NCI-H526 treated with DMSO at 0.1 percent for 48 hours (cell line): ENCODE data around the gene ST7L.

ENCODE experiments used
- DNase-seq: peaks from one replicate; lab custom pipeline; 2025; lab: John Stamatoyannopoulos, UW

ST7L gene

GRCh38 chr1:112618114-112618720 is 724 bp downstream of the ST7L start:
- DNase-seq = no peak

GRCh38 chr1:112614460-112615065 is 4.4 kb downstream of the ST7L start:
- DNase-seq = peak; percentile 20

DNA sequence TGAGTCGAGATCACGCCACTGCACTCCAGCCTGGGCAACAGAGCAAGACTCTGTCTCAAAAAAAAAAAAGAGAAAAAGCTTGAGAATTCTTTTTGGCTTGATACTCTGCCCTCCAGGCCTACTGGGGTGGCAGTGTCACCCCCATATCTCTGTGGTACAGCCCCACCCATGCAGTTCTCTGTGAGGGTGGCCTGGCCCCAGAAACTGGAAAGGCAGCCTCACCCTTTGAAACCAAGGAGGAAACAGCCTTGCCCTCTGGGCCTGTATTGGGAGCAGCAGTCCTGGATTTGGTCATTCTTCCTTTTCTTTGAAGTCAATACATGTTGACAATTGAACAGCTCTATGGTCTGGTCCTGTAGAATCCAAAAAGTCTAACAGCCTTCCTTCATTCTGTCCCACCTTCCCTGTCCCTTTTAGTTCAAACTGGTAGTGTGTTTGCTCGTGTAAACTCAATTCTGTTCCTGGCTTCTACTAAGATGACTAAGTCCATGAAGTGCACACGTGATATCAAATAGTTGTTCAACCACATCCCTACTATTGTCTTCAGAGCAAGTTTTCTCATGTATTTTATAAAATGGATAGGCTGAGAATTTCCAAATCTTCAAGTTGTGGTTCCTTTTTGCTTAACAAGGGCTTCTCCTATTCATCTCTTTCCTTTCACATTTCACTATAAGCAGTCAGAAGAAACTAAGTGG is 13.2 kb downstream of the ST7L start:
- DNase-seq = no peak

- DNase-seq = no peak
These were observed 15.4 kb downstream of the ST7L start for GRCh38 chr1:112603541-112603940.

DNA sequence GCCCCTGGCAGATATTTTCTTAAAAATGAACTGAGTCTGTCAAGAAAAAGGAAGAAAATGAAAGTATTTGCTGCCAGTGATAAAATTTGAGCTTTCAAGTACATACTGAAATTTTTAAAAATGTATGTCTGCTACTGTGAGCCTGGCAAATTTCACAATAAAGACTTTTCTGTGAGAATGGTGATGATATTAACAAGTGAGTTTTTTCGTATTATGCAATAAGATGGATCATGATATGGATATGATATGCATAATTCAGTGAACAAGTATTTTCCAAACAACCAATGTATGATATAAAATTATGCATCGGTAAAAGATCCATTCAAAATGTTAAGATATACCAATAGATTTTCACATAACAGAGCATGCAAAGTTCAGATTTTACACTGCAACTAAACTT is 15.9 kb downstream of the ST7L start:
- no peak for DNase-seq

GRCh38 chr1:112599477-112599876 is 19.5 kb downstream of the ST7L start:
- no peak for DNase-seq

GRCh38 chr1:112594208-112594876 is 24.6 kb downstream of the ST7L start:
- no peak for DNase-seq

DNA sequence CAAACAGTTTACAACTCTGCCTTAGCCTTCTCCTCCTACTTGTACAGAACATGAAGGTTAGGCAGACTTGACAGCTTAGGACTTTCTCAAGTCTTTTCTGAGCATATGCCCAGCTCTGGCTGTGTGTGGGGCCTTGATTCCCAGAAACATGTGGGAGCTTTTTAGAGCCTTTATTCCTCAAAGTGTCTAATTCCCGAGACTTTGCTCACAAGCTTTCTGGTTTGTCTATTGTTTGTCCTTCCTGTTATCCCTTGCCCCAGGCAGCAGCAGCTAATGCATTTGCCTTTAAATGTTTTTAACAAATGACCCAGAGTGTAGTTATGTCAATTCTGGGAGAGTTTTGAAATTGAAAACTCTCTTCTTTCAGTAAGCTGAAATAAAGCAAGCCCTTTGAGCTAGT is 29.2 kb downstream of the ST7L start:
- DNase-seq = no peak

GRCh38 chr1:112583366-112583765 is 35.6 kb downstream of the ST7L start:
- DNase-seq = no peak

GRCh38 chr1:112581586-112582192 is 37.3 kb downstream of the ST7L start:
- DNase-seq = no peak

- no peak for DNase-seq
These were observed 39.0 kb downstream of the ST7L start for GRCh38 chr1:112579801-112580510.

- DNase-seq = no peak
These were observed 42.7 kb downstream of the ST7L start for GRCh38 chr1:112576240-112576639.

DNA sequence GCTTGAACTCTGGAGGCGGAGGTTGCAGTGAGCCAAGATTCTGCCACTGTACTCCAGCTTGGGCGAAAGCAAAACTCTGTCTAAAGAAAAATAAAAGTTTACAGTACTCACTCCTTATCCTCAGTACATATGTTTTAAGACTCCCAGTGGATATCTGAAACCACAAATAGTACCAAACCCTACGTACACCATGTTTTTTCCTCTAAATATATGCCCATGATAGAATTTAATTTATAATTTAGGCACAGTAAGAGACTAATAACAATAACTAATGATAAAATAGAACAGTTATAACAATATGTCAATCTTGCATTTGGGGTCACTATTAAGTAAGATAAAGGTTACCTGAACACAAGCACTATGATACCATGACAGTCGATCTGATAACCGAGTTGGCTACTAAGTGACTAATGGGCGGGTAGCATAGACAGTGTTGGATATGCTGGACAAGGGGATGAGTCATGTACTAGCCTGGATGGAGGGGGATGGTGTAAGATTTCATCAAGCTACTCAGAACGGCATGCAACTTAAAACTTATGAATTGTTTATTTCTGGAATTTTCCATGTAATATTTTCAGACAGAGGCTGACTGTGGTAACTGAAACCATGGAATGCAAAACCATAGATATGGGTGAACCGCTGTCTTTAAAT is 43.7 kb downstream of the ST7L start:
- no peak for DNase-seq

DNA sequence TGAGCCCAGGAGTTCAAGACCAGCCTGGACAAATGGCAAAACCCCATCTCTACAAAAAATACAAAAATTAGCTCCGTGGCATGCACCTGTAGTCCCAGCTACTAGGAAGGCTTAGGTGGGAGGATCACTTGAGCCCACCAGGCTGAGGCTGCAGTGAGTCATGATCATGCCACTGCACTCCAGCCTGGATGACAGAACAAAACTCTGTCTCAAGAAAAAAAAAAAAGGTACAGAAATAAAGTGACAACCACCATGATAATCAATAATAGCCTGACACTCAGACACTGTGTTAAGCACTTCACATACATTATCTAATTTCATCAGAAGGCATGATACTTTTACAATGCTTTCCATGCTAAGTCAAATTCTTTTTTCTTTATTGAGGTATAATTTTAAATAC is 53.1 kb downstream of the ST7L start:
- DNase-seq = no peak

GRCh38 chr1:112564081-112564480 is 54.9 kb downstream of the ST7L start:
- no peak for DNase-seq

DNA sequence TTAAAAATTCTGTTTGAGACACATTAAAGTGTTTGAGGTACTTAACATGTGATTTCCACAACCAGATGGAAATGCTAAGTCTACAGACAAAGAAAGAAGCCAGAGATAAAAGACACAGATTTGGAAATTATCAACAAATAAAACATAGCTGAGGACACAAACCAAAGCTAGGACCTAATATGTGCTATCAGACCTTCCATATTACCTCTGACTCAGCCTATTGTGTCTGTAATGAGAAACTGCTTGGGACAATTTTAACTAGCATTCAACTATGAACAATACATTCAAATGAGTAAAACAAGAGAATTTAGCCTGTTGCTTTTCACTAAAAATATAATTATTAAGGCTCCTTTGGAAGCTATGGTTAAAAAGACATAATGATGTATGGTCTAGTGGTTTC is 55.6 kb downstream of the ST7L start:
- DNase-seq = no peak

DNA sequence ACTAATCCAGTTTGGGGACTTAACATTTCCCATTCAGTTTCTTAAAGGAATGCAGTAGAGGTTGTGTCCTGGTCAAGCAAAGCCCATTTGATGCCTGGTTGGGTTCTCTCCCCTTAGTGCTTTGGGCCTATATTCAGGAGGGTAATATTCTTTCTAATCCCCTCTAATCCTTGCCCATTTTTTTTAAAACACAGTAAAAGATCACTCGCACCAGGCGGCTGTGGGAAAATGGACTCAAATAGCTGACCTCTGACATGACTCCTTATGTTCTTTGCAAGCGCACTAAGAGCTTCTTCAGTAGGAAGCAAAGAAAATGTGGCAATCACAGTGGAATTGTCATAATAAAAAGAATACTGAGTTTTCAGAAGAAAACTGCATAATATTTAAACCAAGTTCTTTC is 60.3 kb downstream of the ST7L start:
- no peak for DNase-seq

DNA sequence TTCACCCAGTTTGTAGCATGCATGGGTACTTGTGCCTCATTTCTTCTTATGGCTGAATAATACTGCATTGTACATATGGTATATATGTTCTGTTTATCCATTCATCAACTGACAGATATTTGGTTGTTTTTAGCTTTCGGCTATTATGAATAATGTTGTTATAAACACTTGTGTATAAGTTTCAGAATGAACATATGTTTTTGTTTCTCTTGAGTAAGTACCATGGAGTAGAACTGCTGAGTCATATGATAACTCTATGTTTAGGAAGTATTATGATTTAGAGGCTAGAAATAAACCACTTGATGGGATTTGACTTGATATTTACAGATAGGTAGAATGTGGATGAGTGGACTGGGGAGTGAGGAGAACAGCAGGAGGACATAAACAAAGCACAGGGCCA is 61.6 kb downstream of the ST7L start:
- DNase-seq = no peak

- DNase-seq = no peak
These were observed 64.5 kb downstream of the ST7L start for GRCh38 chr1:112554411-112554810.

GRCh38 chr1:112549590-112549989 is 69.4 kb downstream of the ST7L start:
- no peak for DNase-seq

GRCh38 chr1:112548547-112548946 is 70.4 kb downstream of the ST7L start:
- DNase-seq = no peak
